IPS-20b (cell line): ENCODE results near the gene EXOC4.
"Not testable (repeated sequence)": the region's sequence is repeated elsewhere in the genome, so short reads cannot be mapped to it uniquely, and the experiment has no call there.

Source experiments
- H3K27ac ChIP-seq: one replicate; pipeline ENCODE4 v1.5.1; 2013; ENCODE audit warnings: low read length
- H3K27me3 ChIP-seq: 2 replicates; pipeline ENCODE4 v1.6.1; 2013; ENCODE audit warnings: mild to moderate bottlenecking, low read length, inconsistent platforms; ENCODE audit not compliant: insufficient read depth
- H3K36me3 ChIP-seq: 2 replicates; pipeline ENCODE4 v1.6.1; 2013; ENCODE audit warnings: low read depth, mild to moderate bottlenecking, inconsistent platforms, low read length, moderate library complexity; ENCODE audit not compliant: insufficient read depth
- H3K4me1 ChIP-seq: 2 replicates; pipeline ENCODE4 v1.6.1; 2013; ENCODE audit warnings: mild to moderate bottlenecking, control low read depth, inconsistent platforms, low read length, moderate library complexity; ENCODE audit not compliant: insufficient read depth
- H3K4me3 ChIP-seq: 2 replicates; pipeline ENCODE4 v1.5.1; 2013; ENCODE audit warnings: mild to moderate bottlenecking, low read length, inconsistent platforms
- H3K9ac ChIP-seq: 2 replicates; pipeline ENCODE4 v1.6.1; 2013; ENCODE audit warnings: low read depth, mild to moderate bottlenecking, inconsistent platforms, low read length, moderate library complexity
- H3K9me3 ChIP-seq: 2 replicates; pipeline ENCODE4 v1.6.1; 2013; ENCODE audit warnings: mild to moderate bottlenecking, low read depth, low read length, inconsistent platforms; ENCODE audit not compliant: insufficient read depth

The EXOC4 gene

GRCh38 chr7:133275446-133276095 lies 22.7 kb downstream of the EXOC4 start:
- no peaks in the 10 kb centered on the region for H3K27me3 ChIP-seq
- no peaks in the 10 kb centered on the region for H3K4me1 ChIP-seq
- H3K4me3 ChIP-seq, result no peak overlapping the region
- no peak overlapping the region for H3K27ac ChIP-seq
- H3K36me3 ChIP-seq, result peaks cover 30% of the 10 kb centered on the region
- H3K9me3 ChIP-seq, result no peaks in the 10 kb centered on the region
- H3K9ac ChIP-seq, result no peak overlapping the region

DNA sequence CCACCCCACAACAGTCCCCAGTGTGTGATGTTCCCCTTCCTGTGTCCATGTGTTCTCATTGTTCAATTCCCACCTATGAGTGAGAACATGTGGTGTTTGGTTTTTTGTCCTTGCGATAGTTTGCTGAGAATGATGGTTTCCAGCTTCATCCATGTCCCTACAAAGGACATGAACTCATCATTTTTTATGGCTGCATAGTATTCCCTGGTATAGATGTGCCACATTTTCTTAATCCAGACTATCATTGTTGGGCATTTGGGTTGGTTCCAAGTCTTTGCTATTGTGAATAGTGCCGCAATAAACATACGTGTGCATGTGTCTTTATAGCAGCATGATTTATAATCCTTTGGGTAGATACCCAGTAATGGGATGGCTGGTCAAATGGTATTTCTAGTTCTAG lies 26.1 kb downstream of the EXOC4 start:
- H3K9ac ChIP-seq, H3K4me3 ChIP-seq, H3K27me3 ChIP-seq, H3K4me1 ChIP-seq, H3K9me3 ChIP-seq, H3K27ac ChIP-seq: not testable (repeated sequence)
- H3K36me3 ChIP-seq, result peaks cover 38% of the 10 kb centered on the region

DNA sequence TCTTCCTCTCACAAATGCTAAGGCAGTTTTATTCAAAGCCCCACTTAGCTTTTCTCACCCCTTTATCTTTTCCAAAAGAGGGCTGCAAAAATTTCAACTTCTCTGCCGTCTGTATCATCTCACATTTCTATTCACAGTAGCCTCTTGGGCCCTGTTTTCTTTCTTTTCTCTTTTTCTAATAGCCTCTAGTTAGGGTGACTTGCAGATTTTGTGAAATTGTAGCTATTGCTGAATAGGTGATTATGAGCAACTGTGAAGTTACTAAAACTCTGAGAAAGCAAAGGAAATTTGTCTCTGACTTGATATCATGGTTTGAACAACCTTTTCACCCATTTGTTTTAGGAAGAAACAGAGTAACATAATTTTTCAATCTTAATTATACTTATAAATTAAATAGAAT lies 29.2 kb downstream of the EXOC4 start:
- Histone ChIP-seq H3K9ac (no peak overlapping the region), H3K36me3 (peaks cover 24% of the 10 kb centered on the region), H3K4me3 (no peak overlapping the region), H3K27me3 (no peaks in the 10 kb centered on the region), H3K4me1 (no peaks in the 10 kb centered on the region), H3K9me3 (no peaks in the 10 kb centered on the region), H3K27ac (no peak overlapping the region)

DNA sequence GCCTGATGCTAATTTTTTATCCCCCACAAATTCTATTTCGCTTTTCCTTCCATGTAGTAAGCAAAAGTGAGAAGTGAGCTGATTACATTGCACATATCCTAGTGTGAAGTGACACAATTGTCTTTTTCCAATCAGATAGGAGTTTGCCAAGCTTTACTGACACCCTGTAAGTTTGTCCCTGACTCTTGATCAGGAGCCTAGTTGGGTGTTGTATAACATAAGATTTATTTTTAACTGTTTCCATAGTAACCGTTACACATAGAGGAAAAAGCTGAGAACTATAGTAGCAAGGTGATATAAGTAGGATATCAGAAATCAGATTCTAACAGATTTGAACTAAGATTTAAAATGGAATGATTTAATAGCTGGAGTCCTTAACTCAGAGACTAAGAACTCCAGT lies 31.2 kb downstream of the EXOC4 start:
- peaks cover 15% of the 10 kb centered on the region for H3K36me3 ChIP-seq
- H3K27ac ChIP-seq, result no peak overlapping the region
- no peaks in the 10 kb centered on the region for H3K9me3 ChIP-seq
- H3K9ac ChIP-seq, result no peak overlapping the region
- H3K4me1 ChIP-seq, result no peaks in the 10 kb centered on the region
- no peak overlapping the region for H3K4me3 ChIP-seq
- H3K27me3 ChIP-seq, result no peaks in the 10 kb centered on the region

GRCh38 chr7:133288970-133289369 lies 36.1 kb downstream of the EXOC4 start:
- Histone ChIP-seq H3K27ac (no peak overlapping the region), H3K9me3 (no peaks in the 10 kb centered on the region), H3K9ac (no peak overlapping the region), H3K36me3 (peaks cover 28% of the 10 kb centered on the region), H3K27me3 (no peaks in the 10 kb centered on the region), H3K4me3 (no peak overlapping the region), H3K4me1 (peaks cover 8% of the 10 kb centered on the region; the same call in 1 of the 2 replicates)

GRCh38 chr7:133290041-133290440 lies 37.2 kb downstream of the EXOC4 start:
- Histone ChIP-seq H3K9ac (no peak overlapping the region), H3K4me3 (no peak overlapping the region), H3K4me1 (peaks cover 8% of the 10 kb centered on the region; the same call in 1 of the 2 replicates), H3K9me3 (no peaks in the 10 kb centered on the region), H3K27ac (no peak overlapping the region), H3K36me3 (peaks cover 25% of the 10 kb centered on the region), H3K27me3 (no peaks in the 10 kb centered on the region)

DNA sequence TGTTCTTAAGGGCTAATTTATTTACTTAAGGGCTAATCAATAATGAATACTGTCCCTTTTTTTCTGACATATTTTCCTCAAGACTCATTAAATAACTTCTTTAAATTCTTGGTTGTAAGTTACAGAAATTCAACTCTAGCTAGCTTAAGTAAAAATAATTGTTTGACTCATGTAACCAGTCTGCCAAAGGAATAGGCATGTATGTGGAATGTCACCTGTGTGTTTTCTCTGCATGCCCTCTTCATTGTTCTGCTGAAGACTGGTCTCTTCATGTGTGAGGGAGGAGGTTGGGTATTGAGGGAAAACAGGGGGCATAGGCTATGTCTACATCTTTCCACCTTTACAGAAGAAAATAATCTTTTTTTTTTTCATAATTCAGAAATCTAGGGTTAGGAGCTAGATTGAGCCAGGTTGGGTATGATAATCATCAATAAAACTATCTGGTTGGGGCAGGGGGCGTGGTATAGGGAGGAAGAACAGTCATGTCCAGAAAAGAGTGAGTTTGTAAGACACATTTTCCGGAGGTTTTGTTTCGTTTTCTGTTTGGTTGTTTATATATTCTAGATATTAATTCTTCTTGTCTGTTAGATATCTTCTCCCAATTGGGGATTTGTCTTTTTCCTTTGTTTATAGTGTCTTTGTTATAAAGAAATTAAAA lies 37.9 kb downstream of the EXOC4 start:
- Histone ChIP-seq H3K27me3 (no peaks in the 10 kb centered on the region), H3K36me3 (peaks cover 25% of the 10 kb centered on the region), H3K9ac (no peak overlapping the region), H3K9me3 (no peaks in the 10 kb centered on the region), H3K4me3 (no peak overlapping the region), H3K4me1 (peaks cover 8% of the 10 kb centered on the region; the same call in 1 of the 2 replicates), H3K27ac (no peak overlapping the region)

- Histone ChIP-seq H3K27me3 (no peaks in the 10 kb centered on the region), H3K4me1 (peaks cover 8% of the 10 kb centered on the region; the same call in 1 of the 2 replicates), H3K9ac (no peak overlapping the region), H3K36me3 (peaks cover 25% of the 10 kb centered on the region), H3K27ac (no peak overlapping the region), H3K4me3 (no peak overlapping the region), H3K9me3 (no peaks in the 10 kb centered on the region)
Measured at GRCh38 chr7:133292631-133293030, 39.8 kb downstream of the EXOC4 start.

GRCh38 chr7:133293384-133294160 lies 40.7 kb downstream of the EXOC4 start:
- Histone ChIP-seq H3K4me1 (peaks cover 8% of the 10 kb centered on the region; the same call in 1 of the 2 replicates), H3K9me3 (no peaks in the 10 kb centered on the region), H3K36me3 (peaks cover 25% of the 10 kb centered on the region), H3K27ac (no peak overlapping the region), H3K9ac (no peak overlapping the region), H3K27me3 (no peaks in the 10 kb centered on the region), H3K4me3 (no peak overlapping the region)

DNA sequence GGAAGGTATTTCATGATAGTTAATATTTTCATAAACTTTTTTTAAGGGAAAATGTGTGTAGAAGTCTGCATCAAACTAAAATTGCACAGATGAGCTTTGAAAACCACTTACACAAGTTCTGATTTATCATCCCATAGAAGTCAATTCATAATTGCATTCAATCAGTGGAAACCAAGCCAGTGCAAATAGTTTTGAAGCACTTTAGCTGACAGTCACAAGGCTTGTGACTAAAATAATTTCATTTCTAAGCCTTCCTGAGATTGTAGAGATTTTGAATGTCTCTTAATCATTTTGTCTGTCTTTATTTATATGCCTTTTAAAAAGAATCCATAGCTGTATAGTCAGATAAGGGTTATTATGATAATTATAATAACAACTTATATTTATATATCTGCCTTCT lies 41.4 kb downstream of the EXOC4 start:
- Histone ChIP-seq H3K9ac (no peak overlapping the region), H3K9me3 (no peaks in the 10 kb centered on the region), H3K4me1 (peaks cover 8% of the 10 kb centered on the region; the same call in 1 of the 2 replicates), H3K4me3 (no peak overlapping the region), H3K27me3 (no peaks in the 10 kb centered on the region), H3K36me3 (peaks cover 20% of the 10 kb centered on the region), H3K27ac (no peak overlapping the region)

GRCh38 chr7:133295484-133295883 lies 42.6 kb downstream of the EXOC4 start:
- Histone ChIP-seq H3K9ac (no peak overlapping the region), H3K27ac (no peak overlapping the region), H3K4me3 (no peak overlapping the region), H3K27me3 (no peaks in the 10 kb centered on the region), H3K9me3 (no peaks in the 10 kb centered on the region), H3K36me3 (peaks cover 7% of the 10 kb centered on the region; the same call in 1 of the 2 replicates), H3K4me1 (peaks cover 8% of the 10 kb centered on the region; the same call in 1 of the 2 replicates)
